Thoracic aorta (tissue), 2 donors: Measurements from ENCODE around the gene STOX2. TPM values are rescaled to one million over a fixed set of nuclear protein-coding genes. Genes with fewer than 3 reads are reported as not detected.

Source experiments
- ATAC-seq: fragments of 150-250 bp; one replicate; pipeline ENCODE4 v1.8.0; 2017; ENCODE audit warnings: low read depth; ENCODE audit not compliant: insufficient number of reproducible peaks, low FRiP score
- DNase-seq: peaks from one replicate; pipeline ENCODE4 v3.0.0-alpha.2; 2020; ENCODE audit warnings: low spot score
- H3K27ac ChIP-seq, 2 donors: fragments of 200-600 bp; sonication (generic); 1 replicate in 1 of 2; 2 replicates in 1 of 2; pipeline ENCODE4 v1.5.1; 2016; ENCODE audit warnings: mild to moderate bottlenecking in 2 of 2, moderate library complexity in 2 of 2
- H3K27me3 ChIP-seq: fragments of 200-600 bp; sonication (generic); replicated peaks from 2 replicates; pipeline ENCODE4 v1.6.0; 2016; ENCODE audit warnings: mild to moderate bottlenecking; ENCODE audit not compliant: insufficient read depth
- H3K36me3 ChIP-seq: fragments of 200-600 bp; sonication (generic); one replicate; pipeline ENCODE4 v1.5.1; 2016
- H3K4me1 ChIP-seq, 2 donors: fragments of 200-600 bp; sonication (generic); 1 replicate in 1 of 2; 2 replicates in 1 of 2; pipeline versions ENCODE4 v1.5.1 to v1.6.0; 2016; ENCODE audit warnings: low read depth in 2 of 2, mild to moderate bottlenecking in 1 of 2; ENCODE audit not compliant: control insufficient read depth in 1 of 2
- H3K4me3 ChIP-seq: fragments of 200-600 bp; sonication (generic); 2 replicates; pipeline ENCODE4 v1.5.1; 2016; ENCODE audit warnings: mild to moderate bottlenecking
- H3K9me3 ChIP-seq: fragments of 200-600 bp; sonication (generic); 2 replicates; pipeline ENCODE4 v1.5.1; 2016
- total RNA-seq, 2 donors: library from RNA; depleted of rRNA; stranded (reverse); fragments of >200 nt; gene quantifications; one replicate each; pipeline versions ENCODE4 v1.1.0 to v1.2.3, GENCODE V29; 2016
- TF ChIP-seq, protein P1 (sequence below): fragments of 200-600 bp; sonication (generic); IDR thresholded peaks from one replicate; pipeline ENCODE4 v1.5.1; 2019; ENCODE audit warnings: antibody characterized with exemption

Gene STOX2
- total RNA-seq, 2 donors from 2014 or later = 5.9 to 20.2 TPM

DNA sequence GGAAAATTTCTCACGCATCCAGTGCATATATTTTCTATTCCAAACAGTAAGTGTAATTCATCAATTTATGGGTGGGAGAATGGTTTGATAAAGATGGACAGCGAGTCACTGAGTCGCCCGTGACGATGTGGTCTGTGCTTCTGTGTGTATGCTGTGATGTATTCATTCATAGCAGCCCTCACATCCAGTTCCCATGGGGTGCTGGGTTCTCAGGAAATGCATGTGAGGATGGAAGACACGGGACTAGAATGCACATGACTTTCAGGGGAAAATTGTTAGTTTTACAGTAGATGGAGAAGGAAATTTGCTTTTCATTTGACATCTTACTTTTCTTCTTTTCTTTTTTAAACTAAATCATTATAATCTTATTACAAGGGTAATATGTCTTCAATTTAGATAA lies 152.9 kb downstream of the STOX2 start:
- no peak for DNase-seq
- Histone ChIP-seq H3K27me3 (no peaks in the 10 kb centered on the region), H3K27ac (no peak overlapping the region), H3K36me3 (no peaks in the 10 kb centered on the region), H3K4me3 (no peak overlapping the region), H3K9me3 (no peaks in the 10 kb centered on the region), H3K4me1 (no peaks in the 10 kb centered on the region)
- no peak for ATAC-seq
- TF ChIP-seq, protein P1, sequence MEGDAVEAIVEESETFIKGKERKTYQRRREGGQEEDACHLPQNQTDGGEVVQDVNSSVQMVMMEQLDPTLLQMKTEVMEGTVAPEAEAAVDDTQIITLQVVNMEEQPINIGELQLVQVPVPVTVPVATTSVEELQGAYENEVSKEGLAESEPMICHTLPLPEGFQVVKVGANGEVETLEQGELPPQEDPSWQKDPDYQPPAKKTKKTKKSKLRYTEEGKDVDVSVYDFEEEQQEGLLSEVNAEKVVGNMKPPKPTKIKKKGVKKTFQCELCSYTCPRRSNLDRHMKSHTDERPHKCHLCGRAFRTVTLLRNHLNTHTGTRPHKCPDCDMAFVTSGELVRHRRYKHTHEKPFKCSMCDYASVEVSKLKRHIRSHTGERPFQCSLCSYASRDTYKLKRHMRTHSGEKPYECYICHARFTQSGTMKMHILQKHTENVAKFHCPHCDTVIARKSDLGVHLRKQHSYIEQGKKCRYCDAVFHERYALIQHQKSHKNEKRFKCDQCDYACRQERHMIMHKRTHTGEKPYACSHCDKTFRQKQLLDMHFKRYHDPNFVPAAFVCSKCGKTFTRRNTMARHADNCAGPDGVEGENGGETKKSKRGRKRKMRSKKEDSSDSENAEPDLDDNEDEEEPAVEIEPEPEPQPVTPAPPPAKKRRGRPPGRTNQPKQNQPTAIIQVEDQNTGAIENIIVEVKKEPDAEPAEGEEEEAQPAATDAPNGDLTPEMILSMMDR = no peak

DNA sequence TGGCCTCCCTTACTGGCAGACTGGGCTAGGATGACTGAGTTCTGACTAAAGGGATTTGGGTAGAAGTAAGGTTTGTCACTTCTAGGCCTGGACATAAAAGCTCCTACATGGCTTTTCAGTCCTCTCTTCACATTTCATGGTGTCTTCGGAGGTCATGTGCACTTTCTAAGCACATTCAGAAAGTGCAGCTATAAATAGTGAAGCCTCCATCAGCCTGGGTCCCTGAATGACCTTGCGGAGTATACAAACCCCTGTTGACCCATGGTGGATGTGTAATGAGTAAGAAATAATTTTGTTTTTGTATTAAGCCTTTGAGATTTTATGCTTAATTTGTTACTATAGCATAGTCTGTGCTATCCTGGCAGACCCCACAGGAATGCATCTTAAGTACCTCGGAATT lies 154.0 kb downstream of the STOX2 start:
- TF ChIP-seq, protein P1 = no peak
- no peak overlapping the region for H3K27ac ChIP-seq
- no peaks in the 10 kb centered on the region for H3K27me3 ChIP-seq
- ATAC-seq (no peak), DNase-seq (no peak)
- no peaks in the 10 kb centered on the region for H3K9me3 ChIP-seq
- no peaks in the 10 kb centered on the region for H3K36me3 ChIP-seq
- no peaks in the 10 kb centered on the region for H3K4me1 ChIP-seq
- H3K4me3 ChIP-seq = no peak overlapping the region

DNA sequence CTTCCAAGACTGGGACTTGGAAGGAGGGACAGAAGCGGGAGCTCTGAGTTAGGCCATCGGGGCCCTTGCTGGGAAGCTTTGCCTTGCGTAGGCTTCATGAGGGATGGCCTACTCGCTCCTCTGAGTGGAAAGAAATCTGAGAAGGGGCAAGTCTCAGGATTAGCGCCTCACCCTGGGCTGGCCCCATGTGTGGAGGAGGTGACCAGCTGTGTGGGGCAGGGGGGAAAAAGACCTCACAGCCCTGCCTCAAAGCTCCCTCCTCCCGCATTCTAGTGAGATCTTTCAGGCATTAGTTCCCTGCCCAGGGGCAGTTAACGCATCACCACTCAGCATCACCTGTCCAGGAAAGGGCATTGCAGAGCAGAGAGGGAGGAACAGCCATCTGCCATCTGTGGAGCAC lies 156.5 kb downstream of the STOX2 start:
- Histone ChIP-seq H3K9me3 (no peaks in the 10 kb centered on the region), H3K4me3 (no peak overlapping the region), H3K27ac (no peak overlapping the region), H3K4me1 (no peaks in the 10 kb centered on the region), H3K36me3 (no peaks in the 10 kb centered on the region), H3K27me3 (no peaks in the 10 kb centered on the region)
- no peak for ATAC-seq
- DNase-seq = no peak
- TF ChIP-seq, protein P1 = no peak

DNA sequence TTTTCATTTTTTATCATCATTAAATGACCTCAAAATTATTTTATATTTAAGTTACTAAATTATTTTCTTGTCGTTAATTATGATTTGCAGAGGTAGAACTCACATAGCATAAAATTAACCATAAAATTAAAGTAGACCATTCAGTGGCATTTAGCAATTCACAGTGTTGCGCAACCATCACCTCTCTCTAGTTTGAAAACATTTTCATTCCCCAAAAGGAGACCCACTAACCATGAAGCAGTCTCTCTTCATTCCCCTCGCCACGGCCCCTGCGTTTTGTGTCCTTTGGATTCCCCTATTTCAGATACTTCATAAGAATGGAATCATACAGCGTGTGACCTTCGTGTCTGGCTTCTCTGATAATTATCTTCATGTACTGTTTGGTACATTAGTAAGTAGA lies 157.7 kb downstream of the STOX2 start:
- ATAC-seq (no peak), DNase-seq (no peak)
- Histone ChIP-seq H3K4me3 (no peak overlapping the region), H3K27ac (no peak overlapping the region), H3K27me3 (no peaks in the 10 kb centered on the region), H3K9me3 (no peaks in the 10 kb centered on the region), H3K4me1 (no peaks in the 10 kb centered on the region), H3K36me3 (no peaks in the 10 kb centered on the region)
- TF ChIP-seq, protein P1 = no peak

DNA sequence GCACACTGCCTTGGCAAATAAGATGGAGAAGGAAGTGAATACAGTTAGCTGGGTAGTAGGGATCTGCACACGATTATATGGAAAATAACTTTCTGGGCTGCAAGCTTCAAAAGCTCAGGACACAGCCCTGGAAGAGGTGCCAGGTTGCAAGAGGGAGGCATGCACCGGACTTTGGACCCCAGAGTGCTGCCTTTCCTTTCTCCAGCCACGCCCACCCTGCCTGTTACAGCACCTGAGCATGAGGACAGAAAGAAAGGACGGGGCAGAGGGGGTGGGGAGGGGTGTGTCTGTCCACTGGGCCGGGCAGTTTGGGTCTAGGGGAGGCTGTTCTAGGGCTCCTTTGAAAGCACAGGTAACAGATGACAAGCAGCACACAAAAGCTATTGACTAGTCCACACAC lies 159.8 kb downstream of the STOX2 start:
- Histone ChIP-seq H3K4me3 (no peak overlapping the region), H3K27ac (no peak overlapping the region), H3K27me3 (no peaks in the 10 kb centered on the region), H3K4me1 (no peaks in the 10 kb centered on the region), H3K9me3 (no peaks in the 10 kb centered on the region), H3K36me3 (no peaks in the 10 kb centered on the region)
- DNase-seq (no peak), ATAC-seq (no peak)
- TF ChIP-seq, protein P1 = no peak
